Fibroblast of villous mesenchyme (primary cell): Measurements from ENCODE around the gene DKC1. TPM values are rescaled to one million over a fixed set of nuclear protein-coding genes. Genes with fewer than 3 reads are reported as not detected.

ENCODE experiments used
- DNase-seq: peaks from one replicate; pipeline ENCODE4 v3.0.0-alpha.2; 2010; ENCODE audit warnings: low read depth
- H3K4me3 ChIP-seq: 2 replicates; pipeline ENCODE4 v1.5.1; 2011; ENCODE audit warnings: low read depth, mild to moderate bottlenecking, low read length
- total RNA-seq: library from RNA; depleted of rRNA; stranded (reverse); fragments of >200 nt; gene quantifications from 2 replicates; pipeline ENCODE4 v1.2.3, GENCODE V29; 2012
- TF ChIP-seq, protein P1 (sequence below): IDR thresholded peaks from 2 replicates; pipeline ENCODE4 v1.5.1; 2012; ENCODE audit warnings: low read depth, mild to moderate bottlenecking, low read length; ENCODE audit not compliant: insufficient read depth

DKC1 gene
- total RNA-seq, 1 donor = 38.9 TPM

DNA sequence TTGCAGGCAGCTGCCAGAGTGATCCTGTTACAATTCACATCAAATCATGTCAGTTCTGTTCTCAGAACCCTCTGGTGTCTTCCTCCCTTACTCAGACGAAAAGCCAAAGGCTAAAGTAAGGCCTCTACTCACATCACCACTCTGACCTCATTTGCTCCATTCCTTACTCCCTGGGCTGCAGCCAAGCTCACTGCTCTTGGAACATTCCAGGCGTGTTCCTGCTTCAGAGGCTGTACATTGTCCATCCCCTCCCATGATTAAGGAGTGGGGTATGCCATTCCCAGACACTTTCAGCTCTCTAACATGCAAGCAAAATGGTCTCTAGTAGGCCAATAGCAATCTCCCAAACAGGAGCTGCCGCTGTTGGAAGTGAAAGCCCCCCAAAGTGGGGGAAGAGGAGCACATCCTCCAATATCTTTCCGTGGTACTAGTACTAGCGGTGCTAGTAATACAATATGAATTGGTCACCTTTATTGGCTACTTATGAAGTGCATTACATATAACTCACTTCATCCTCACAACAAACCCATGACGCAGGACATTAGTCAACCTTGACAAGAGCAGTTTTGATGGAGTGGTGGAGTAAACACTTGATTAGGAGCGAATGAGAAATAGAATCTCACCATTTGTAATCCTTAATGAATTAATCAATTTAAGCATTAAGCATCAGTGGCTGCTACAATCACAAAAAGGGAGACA is 26.8 kb upstream of the DKC1 start:
- TF ChIP-seq, protein P1, sequence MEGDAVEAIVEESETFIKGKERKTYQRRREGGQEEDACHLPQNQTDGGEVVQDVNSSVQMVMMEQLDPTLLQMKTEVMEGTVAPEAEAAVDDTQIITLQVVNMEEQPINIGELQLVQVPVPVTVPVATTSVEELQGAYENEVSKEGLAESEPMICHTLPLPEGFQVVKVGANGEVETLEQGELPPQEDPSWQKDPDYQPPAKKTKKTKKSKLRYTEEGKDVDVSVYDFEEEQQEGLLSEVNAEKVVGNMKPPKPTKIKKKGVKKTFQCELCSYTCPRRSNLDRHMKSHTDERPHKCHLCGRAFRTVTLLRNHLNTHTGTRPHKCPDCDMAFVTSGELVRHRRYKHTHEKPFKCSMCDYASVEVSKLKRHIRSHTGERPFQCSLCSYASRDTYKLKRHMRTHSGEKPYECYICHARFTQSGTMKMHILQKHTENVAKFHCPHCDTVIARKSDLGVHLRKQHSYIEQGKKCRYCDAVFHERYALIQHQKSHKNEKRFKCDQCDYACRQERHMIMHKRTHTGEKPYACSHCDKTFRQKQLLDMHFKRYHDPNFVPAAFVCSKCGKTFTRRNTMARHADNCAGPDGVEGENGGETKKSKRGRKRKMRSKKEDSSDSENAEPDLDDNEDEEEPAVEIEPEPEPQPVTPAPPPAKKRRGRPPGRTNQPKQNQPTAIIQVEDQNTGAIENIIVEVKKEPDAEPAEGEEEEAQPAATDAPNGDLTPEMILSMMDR = no peak
- DNase-seq = peak; percentile 91
- no peak overlapping the region for H3K4me3 ChIP-seq

DNA sequence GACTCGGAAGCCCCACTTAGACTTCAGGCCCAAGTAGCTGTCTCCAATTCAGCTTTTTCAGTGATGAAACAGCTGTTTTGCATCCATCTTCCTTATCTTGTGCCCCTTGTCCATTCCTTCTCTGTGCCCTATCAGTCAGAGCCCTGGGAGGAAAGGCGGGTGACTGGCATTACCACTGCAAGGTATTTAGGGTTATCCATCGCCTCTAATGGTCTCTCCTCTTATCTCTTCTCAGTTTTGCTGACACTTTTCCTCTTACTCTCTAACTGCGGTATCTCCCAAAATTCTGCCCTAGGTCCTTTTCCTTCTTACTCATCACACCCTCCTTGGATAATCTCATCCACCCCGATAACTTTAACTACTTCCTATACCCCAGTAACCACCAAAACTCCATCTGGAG is 25.5 kb upstream of the DKC1 start:
- TF ChIP-seq, protein P1 = no peak
- H3K4me3 ChIP-seq = no peak overlapping the region
- DNase-seq = no peak

DNA sequence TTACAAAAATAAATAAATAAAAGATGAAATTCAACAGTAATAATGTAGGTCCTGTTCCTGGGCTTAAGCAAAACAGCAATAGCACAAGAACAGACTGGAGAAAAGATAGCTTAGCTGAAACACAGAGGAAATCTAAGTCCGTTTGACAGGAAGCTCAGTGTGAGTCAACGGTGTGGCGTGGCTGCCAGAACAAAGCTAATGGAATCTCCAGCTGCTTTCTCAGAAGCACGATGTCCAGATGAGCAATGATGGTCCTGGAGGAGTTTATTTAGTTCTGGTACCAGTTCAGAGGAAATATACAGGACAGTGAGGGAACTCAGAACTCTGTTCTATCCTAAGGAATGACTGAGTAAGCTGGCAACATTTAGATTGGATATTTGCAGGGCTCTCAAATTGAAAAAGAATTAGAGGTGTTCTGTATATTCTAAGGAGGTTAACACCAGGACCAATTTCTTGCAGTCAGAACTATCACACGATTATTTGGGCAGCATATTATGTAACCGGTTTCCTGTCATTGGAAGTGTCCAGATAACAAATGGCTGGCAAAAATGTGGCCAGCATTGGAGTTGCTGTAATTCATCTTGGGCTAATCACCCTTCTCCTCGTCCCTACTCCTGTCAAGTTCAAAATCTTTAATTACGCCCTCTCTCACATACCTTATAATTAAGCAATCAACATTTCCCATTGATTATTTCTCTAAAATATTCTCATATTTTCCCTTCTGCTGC is 24.5 kb upstream of the DKC1 start:
- TF ChIP-seq, protein P1 = no peak
- no peak overlapping the region for H3K4me3 ChIP-seq
- peak; percentile 73 for DNase-seq

DNA sequence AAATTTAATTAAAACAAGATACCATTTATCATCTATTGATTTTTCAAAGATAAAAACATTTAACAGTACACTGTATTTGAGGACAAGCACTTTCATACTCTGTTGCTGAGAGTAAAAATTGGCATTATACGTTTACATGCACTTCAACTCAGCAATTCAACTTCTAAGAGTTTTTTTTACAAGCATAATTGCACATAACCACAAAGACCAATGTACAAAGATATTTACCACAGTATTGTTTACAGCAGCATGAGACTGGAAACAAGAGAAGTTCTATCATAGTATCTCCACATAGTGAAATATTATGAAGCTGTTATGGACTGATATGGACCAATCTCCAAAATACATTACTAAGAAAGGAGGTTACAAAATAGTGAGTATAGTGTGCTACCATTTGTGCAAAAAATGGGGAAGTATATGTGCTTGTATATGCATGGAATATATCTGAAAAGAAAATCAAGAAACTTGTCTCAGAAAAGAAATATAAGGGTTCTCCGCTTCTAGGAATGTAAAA is 22.7 kb upstream of the DKC1 start:
- TF ChIP-seq, protein P1 = no peak
- no peak for DNase-seq
- no peak overlapping the region for H3K4me3 ChIP-seq

DNA sequence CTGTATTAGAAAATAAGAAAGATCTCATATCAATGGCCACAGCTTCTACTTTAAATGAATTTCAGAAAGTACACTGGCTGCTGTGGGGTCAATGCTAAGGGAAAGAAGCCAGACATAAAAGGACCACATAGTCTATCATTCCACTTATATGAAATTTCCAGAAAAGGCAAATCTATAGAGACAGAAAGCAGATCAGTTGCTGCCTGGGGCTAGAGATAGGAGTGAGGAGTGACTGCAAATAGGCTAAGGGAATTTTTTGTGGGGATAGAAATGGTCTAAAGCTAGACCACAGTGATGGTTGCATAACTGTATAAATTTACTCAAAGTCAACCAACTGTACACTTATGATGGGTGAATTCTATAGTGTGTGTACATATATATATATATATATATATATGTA is 20.1 kb upstream of the DKC1 start:
- H3K4me3 ChIP-seq = no peak overlapping the region
- TF ChIP-seq, protein P1 = no peak
- no peak for DNase-seq

DNA sequence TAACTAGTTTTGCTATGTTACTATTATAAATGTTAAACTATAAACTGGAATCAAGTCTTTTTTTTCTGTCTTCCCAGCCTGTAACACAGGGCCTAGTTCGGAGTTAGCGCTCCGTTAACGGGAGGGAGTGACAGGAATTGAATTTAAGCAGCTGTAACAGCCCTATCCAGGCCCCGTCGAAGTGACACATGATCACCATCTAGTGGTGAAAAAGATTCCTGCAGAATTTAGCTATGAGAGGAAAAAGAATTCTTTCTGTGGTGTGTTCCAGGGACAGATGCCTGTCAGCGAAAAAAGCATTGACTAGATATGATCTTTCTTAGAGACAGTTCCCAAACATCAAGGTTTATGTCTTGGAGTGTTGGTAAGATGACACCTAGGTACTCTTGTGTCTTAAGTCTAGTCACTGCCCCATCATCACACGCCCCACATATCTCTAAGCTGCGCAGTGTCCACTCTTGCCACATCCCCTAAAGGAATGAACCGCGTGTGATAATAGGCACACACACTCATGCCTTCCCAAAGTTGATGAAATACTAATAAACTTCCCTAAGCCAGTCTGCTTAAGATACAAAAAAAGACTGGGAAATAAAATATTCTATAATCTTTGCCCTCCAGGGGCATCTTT is 13.8 kb upstream of the DKC1 start:
- H3K4me3 ChIP-seq = no peak overlapping the region
- peak; percentile 56 for DNase-seq
- TF ChIP-seq, protein P1 = peak; percentile 75
